GM18868 (cell line): ENCODE results near the gene MERTK.
"Not testable (repeated sequence)": the region's sequence is repeated elsewhere in the genome, so short reads cannot be mapped to it uniquely, and the experiment has no call there.

ENCODE experiments used
- ATAC-seq: cut with Tn5 transposase; IDR thresholded peaks from one replicate; pipeline ENCODE4 v1.9.1; 2021; ENCODE audit warnings: mild to moderate bottlenecking, moderate library complexity; ENCODE audit not compliant: unreplicated experiment

The MERTK gene

GRCh38 chr2:112034924-112035323 lies 136.5 kb downstream of the MERTK start:
- no peak for ATAC-seq

DNA sequence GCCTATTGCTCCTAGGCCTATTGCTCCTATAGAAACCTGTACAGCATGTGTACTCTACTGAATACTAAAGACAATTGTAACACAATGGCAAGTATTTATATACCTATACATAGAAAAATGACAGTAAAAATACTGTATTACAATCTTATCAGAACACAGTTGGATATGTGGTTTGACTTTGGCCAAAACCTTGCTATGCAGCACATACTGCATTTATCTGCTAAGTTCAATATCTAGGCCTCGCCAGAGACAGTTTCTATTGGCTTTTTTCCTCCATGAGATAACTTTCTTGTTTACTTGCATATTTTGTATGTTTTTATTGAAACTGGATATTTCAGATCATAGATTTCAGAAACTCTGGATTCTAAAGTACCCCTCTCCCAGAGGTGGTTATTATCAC lies 137.4 kb downstream of the MERTK start:
- ATAC-seq: no peak

GRCh38 chr2:112039556-112039955 lies 141.1 kb downstream of the MERTK start:
- ATAC-seq: not testable (repeated sequence)

DNA sequence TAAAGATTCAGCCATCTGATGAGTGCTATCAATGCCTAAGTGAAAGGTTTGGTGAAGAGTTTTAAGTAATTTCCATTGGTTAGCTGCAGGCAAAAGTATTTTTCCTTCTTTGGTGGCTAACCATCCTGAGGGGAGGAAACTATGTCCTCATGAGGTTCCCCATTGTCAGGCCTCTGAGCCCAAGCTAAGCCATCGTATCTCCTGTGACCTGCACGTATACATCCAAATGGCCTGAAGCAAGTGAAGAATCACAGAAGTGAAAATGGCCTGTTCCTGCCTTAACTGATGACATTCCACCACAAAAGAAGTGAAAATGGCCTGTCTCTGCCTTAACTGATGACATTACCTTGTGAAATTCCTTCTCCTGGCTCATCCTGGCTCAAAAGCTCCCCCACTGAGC lies 141.7 kb downstream of the MERTK start:
- not testable (repeated sequence) for ATAC-seq

- not testable (repeated sequence) for ATAC-seq
Measured at GRCh38 chr2:112041460-112041859, 143.1 kb downstream of the MERTK start.

- ATAC-seq: no peak
Measured at GRCh38 chr2:112045446-112046014, 147.1 kb downstream of the MERTK start.

- ATAC-seq: no peak
Measured at GRCh38 chr2:112046231-112046630, 147.8 kb downstream of the MERTK start.

DNA sequence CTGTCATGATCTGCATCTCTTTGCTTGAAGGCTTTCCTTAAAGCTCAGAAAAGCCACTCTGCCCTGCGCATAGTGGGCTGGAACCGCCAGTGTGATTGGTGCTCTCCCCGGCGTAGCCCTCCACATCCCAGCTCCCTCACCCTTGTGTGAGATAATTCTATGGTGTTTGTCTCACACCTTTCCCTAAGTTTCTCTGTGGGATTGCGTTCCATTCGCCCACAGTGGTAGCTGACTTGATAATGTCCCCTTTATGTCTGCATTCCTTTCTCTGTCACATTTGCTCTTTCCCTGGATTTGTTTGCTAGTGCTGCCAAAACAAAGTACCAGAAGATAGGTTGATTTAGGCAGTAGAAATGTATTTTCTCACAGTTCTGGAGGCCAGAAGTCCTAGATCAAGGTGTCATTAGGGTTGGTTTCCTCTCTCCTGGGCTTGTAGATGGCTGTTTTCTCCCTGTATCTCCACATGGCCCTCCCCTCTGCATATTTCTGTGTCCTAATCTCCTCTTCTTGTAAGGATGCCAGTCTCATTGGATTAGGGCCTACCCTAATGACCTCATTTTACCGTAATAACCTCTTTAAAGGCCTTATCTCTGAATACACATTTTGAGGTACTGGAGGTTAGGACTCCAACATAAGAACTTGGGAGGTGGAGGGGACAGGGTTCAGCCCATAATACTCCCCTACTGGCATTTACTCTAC lies 149.3 kb downstream of the MERTK start:
- ATAC-seq: no peak

GRCh38 chr2:112048236-112048592 lies 149.8 kb downstream of the MERTK start:
- no peak for ATAC-seq

- ATAC-seq: no peak
Measured at GRCh38 chr2:112048887-112049286, 150.5 kb downstream of the MERTK start.

- ATAC-seq: no peak
Measured at GRCh38 chr2:112050316-112050715, 151.9 kb downstream of the MERTK start.

DNA sequence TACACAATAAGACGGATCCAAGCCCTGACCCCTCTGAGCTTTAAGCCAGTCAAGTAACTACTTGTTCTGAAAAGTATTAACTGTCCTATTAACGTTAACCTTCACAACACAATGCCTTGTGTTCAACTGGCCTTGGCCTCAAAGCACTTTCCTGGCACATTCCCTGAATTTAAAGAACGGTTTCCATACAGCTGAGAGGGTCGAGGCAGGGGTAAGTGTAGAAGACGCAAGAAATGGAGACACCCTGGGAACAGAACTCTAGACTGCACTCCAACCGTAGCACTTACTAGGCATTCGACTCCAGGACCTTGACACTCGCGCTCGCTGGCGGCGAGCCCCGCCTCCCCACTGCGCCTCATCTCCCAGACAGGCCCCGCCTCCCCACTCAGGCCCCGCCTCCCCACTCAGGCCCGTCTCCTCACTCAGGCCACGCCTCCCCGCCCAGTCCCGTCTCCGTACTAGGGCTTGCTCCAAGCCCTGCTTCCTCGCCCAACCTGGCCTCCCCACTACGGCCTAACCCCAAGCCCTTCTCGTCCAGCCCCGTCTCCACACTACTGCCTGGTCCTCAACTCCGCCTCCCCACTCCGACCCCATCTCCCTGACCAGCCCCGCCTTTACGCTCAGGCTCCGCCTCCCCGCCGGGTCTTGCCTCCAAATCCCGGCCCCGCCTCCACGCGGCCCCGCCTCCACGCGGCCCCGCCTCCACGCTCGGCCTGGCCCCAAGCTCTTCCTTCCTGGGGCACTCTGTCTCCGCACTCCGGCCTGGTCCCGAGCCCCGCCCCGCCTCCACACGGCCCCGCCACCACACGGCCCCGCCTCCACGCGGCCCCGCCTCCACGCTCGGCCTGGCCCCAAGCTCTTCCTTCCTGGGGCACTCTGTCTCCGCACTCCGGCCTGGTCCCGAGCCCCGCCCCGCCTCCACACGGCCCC lies 155.8 kb downstream of the MERTK start:
- peak; percentile 58 for ATAC-seq

DNA sequence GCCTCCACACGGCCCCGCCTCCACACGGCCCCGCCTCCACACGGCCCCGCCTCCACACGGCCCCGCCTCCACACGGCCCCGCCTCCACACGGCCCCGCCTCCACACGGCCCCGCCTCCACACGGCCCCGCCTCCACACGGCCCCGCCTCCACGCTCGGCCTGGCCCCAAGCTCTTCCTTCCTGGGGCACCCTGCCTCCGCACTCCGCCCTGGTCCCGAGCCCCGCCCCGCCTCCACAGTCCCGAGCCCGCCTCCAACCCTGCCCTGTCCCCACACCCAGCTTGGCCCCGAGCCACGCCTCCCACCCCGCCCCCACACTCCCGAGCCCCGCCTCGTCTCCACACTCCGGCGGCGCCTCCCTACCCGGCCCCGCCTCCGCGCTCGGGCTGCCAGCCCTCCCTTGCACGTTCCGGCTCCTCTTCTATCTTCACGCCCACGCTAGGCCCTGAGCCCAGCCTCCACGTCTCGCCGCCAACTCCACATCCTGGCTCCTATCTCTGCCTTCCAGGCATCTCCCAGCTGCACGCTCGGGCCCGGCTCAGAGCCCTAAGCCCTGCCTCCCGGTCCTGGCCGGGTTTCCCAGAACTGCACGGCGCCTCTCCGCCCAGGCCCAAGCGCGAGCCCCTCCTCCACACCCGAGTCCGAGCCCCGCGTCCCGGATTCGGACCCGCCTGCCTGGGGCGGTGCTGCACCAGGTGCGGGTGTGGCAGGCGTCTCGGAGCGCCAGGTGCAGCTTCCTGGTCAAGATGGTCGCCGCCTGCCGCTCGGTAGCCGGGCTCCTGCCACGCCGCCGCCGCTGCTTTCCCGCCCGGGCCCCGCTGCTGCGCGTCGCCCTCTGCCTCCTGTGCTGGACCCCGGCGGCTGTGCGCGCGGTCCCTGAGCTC lies 156.7 kb downstream of the MERTK start, which contains the start of gene TMEM87B:
Gene TMEM87B (plus strand): TSS at position 423 of the 883 bp plus-strand sequence. CDS start 323 bp downstream, at position 746.
- ATAC-seq: peak; percentile 66

GRCh38 chr2:112055730-112056625 lies 157.6 kb downstream of the MERTK start:
- ATAC-seq: no peak

DNA sequence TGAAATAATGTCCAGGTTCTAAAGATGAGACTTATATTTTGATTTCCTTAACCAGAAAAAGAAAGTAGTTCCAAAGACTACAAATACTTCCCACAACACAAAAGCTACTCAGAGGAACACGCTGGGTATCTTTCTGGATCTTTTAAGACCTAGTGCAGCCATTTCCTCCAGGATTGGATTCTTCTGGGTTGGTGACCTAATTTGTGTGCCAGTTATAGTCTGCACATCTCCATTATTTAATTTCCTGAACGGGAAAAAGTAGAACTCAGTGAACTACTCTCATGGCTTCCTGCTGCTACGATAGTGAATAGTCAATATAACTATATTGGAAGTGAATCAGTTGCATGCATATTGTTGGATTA lies 158.2 kb downstream of the MERTK start:
- ATAC-seq: no peak

DNA sequence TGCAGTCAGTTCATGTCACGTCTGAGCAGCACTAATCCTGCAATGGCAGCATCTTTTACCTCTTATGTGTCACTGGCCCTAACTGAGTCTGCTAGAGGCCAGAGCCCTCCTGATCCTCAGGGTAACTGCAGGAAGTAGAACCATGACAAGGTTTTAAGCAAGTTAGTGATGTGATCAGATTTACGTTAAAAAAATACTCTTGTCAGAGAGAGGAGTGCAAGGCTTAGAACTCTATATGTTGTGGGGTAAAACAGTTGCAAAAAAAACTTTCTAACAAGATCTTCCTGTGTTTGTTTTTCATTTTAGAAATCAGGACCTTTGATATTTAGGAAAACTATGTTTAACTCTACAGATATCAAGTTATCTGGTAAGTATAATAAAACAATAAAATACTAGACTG lies 161.3 kb downstream of the MERTK start:
- no peak for ATAC-seq

DNA sequence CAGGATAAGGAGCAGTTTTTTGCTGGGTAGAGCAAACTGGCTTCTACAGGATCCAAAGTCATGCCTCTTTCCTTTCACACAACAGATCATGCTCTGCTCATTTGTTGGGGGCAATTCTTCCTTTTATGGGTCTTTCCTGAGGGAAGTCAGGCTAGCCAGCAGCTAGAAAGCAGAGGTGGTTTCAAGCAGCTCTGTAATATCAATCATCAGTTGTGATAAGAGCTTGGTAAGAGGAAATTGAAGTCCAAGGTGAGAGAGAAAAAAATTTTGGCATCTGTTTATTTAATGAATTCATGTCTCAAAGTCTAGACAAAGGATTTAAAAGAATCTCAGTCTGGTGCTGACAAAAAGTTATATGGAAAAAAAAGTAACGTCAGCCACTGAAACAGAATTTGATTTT lies 162.9 kb downstream of the MERTK start:
- ATAC-seq: no peak

DNA sequence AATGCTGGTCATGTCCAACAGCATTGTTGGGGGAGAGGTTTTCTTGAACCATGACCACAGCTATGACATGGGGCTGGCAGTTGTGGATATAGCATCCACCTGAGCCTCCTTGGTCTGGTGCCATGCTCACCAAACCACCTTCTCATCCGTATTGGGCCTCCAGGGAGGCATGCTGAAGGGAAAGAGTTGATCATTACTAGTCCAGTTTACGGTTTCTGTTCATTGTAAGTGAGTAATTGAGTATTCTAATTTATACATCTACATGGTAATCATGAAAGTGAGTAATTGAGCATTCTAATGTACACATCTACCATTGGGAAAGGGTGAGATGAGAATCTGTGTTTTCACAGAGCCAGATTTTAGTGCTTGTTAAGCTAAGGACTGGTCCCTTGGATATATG lies 163.4 kb downstream of the MERTK start:
- no peak for ATAC-seq

DNA sequence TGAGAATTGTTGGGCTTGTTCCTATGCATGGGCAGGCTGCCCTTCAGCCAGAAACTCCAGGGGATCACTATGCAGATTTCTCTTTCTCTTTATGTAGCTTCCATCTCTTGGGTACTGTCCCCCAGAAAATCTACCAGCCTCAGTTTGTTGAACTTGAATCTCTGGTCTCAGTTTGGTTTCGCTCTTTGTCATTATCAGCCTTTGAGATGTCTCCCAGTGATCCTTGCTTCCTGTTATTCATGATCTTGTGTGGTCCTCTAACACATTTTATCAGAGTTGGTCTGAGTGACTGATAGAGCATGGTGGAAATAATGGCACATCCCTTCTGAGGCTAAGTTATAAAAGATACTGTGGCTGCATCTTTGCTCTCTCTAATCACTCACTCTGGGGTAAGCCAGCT lies 164.5 kb downstream of the MERTK start:
- no peak for ATAC-seq

DNA sequence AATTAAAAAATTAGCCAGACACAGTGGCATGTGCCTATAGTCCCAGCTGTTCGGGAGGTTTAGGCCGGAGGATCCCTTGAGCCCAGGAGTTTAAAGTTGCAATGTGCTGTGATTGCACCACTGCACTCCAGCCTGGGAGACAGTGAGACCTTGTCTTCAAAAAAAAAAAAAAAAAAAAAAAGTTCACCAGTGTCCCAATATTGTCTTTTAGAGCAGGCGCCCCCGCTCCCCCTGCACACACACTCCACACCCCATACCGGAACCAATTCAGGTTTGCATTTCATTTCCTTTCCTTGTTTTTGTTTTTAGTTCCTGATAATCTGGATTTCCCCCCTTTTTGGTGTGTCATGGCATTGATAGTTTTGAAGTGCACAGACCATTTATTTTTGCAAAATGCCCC lies 167.1 kb downstream of the MERTK start:
- no peak for ATAC-seq
